GM19463 (cell line): ENCODE results near the gene CENPO.

Source experiments
- ATAC-seq: cut with Tn5 transposase; IDR thresholded peaks from one replicate; pipeline ENCODE4 v1.9.1; 2021; ENCODE audit warnings: mild to moderate bottlenecking, moderate library complexity; ENCODE audit not compliant: unreplicated experiment

The CENPO gene

DNA sequence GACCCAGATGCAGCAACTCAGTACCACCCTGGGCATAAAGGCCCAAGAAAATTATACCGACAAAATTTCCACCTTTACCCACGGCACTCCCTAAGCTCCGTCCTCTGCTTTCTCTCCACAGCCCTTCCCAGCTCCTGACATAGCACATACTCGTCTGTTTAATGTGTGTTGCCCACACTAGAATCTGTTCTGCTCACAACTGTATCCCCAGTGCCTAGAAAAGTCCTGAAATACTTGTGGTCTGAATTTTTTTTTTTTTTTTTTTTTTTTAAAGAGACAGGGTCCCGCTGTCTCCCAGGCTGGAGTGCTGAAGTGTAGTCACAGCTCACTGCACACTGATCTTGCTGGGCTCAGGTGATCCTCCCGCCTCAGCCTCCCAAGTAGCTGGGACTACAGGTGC is 64.5 kb downstream of the CENPO start:
- no peak for ATAC-seq

DNA sequence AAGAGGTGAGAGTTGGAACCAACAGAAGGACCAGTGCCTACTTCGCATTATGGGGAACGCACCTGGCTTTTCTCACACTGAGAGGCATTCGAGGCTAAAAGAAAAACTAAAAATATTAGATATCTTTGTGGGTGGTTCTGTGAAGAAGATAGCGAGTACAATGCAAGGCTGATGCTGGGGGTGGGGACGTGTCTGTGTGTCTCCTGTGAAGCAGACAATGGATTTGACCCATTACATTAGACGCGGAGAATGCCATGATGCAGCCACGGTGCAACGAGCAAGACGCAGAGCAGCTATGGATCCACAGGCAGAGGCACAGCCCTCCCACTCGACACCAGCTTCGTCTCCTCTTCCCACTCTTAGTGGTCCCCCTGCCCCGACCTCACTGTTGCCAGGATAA is 65.8 kb downstream of the CENPO start:
- no peak for ATAC-seq

DNA sequence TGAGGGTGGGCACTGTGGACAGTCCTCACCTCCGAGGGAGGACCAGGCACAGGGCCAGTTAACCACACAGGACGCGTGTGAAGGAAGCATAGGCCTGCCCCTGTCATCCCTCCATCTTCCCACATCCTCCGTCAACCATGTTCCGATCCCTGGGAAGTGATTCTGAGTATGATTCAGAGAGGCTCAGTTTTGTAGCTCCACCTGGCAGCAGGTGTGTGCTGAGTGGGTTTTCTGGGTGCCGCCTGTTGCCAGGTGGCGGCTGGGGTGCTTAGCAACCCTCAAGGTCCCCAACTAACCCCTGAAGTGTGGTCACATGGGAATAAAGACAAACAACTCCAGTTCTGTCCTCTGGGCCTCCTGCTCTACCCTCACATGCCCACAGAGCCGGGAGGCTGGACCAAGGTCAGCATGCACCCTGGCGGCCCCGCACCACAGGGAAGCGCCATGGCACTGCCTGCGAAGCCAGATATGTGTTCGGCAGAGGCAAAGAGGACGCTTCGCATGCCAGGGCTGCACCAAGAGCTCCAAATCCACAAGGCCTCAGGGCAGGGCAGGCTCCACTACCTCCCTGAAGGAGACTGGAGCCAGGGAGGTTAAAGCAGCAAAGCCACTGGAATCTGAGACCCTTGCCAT is 66.9 kb downstream of the CENPO start:
- ATAC-seq: no peak

DNA sequence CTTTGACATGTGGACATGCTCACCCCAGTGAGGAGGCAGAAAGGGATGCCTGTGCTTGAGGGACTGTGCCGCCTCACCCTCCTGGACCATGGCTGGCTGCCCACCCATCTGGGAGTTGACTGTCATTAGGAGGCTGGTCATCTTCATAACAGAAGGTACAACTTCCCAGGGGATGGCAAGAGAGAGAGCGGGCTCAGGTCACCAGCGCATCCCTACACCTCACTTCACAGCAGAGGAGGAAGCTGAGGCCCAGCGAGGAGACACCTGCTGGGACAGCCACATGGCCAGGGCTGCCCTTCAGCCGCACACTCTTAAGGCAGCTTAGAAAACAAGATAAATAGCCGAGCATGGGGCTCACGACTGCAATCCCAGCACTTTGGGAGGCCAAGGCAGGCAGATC is 67.4 kb downstream of the CENPO start:
- ATAC-seq: no peak

DNA sequence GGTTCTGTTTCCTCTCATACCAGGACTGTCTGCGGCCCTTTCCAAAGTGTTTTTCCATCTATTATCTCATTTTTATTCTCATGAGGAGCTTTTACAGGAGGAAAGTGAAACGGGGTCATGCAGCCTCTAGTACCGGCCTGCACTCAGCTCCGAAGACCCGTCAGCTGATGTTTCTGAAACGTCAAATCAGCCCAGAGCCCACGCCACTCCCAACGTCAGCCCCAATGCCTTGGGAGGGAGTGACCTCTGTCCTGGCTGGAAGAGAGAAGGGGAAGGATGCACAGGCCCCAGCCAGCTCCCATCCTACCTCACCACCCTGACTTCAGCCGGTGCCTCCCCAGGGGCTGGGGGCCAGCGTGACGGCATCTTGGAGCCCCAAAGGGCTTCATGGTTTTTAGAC is 68.3 kb downstream of the CENPO start:
- ATAC-seq: no peak

DNA sequence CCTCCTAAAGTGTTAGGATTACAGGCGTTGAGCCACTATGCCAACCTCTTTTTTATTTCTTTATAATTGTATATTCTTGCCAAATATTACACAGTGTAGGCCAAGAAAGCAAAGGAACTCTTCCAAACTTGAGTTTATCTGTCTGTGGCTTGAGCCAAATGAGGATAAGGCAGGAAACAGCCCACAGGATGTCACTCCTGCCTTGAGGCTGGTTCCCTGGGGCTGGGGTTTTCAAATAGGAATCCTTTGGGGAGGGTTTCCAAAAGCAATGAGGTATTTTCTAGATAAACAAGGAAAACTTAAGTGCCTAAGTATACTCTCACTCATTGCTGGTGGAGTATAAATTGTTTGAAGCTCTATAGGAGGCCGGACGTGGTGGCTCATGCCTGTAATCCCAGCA is 70.4 kb downstream of the CENPO start:
- ATAC-seq: no peak

DNA sequence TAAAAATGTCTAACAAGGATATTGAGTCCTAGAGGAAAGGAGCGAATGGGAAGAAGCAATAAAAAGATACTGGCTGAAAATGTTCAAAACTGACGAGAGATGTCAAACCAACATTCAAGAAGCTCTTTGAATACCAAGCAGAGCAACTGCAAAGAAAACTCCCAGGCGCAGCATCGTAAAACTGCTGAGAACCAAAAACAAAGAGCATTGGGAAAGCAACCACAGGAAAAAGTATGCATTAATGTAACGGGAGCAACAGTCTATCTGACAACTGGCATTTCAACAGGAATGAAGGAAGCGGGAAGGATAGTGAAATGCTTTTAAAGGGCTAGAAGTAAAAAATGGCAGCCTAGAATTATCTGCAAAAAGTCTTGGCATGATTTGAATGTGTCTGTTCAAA is 73.7 kb downstream of the CENPO start:
- ATAC-seq: no peak

DNA sequence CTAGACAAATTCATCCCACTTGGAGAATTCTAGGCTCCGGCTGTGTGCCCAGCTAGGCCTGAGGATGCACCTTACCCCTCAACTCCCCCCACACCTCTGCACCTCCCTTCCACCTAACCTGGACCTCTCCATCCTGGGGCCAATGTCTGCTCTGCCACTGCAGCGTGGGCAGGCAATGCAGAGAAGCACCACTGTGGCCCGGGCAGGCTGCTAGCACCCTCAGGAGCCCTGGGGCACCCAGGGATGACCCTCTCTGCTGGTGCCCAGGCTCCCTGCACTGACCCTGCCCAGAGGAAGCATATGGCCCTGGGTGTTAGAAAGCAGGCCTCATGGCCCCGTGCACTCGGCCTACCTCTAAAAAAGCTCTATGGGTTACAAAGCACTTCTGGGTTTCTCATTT is 77.2 kb downstream of the CENPO start:
- no peak for ATAC-seq

DNA sequence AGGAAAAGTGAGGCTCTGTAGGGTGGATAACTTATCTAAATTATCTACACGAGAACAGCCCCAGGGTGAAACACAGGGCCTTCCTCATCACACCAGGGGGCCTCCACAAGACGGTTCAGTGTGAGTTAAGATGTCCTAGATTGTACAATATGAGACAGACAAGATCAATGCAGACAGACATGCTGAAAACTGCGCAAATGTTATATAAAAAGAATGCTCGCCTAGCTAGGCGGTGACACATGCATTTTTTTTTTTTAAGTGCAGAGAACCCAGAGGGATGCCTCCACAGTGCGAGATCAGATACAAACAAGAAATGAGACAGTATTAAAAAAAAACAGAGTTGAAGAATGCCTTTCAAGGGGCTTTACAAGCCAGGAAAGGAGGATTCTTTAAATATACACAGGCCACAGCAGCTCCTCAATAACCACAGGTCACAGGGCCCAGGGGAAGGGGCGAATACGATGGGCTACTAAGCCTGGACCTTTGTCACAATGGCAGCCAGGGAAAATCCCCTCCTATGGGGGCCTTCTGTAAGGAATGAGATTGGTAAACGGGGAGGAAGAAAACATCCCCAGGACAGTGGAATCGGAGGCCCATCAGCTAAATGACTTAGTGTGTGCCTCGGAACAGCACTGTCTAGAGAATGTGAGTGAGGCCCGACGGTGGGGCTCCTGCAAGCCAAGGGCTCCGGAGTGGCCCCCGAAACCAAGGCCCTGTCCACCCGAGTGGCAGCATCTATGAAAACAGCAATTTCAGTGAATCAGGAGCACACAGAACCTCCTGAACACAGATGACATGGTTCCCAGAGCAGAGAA is 77.9 kb downstream of the CENPO start:
- ATAC-seq: no peak

DNA sequence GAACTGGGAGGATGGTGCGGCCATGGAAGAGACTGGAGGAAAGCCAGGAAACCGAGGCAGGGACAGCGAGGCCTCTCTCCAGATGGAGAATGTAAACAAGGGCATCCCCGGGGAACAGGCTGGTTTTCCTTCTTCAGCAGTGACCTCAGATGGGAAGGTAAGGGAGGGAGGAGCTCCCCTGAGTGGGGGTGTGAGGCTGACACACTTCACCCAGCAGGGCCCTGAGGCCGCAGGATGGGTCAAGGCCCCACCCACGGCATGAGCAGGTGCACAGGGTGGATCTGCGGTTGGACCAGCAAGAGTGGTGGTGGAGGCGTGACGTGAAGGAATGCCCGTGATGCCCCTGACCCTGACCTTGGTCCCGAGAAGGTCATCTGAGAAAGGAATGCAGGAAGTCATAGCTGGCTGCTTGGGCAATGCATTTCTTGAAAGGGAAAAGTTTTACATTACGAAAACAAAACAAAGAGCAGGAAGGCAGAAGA is 78.7 kb downstream of the CENPO start:
- ATAC-seq: no peak
